Measurements from ENCODE around the gene LCMT1.

GRCh38 chr16:25213709-25214397, 102.3 kb downstream of the LCMT1 start:
- TF ChIP-seq CTCF (IDR thresholded peaks at IDR 0.05) (no peak), EP300 (IDR thresholded peaks at IDR 0.05) (no peak), POLR2A (IDR thresholded peaks at IDR 0.05) (no peak)

Measured in ovary (tissue), 3 donors.